B cell (primary cell): ENCODE data around the gene SDR39U1. TPM values are rescaled to one million over a fixed set of nuclear protein-coding genes. Genes with fewer than 3 reads are reported as not detected.

ENCODE experiments used
- ATAC-seq: fragments of 200-7000 bp; cut with Tn5 transposase; one replicate; pipeline ENCODE4 v1.10.0; 2021; ENCODE audit warnings: low read depth, mild to moderate bottlenecking, moderate number of reproducible peaks, moderate library complexity
- CTCF ChIA-PET: fragments of 350-600 bp; sonication (Branson Sonifier 250); formaldehyde crosslinking; loops from one replicate; lab custom pipeline; 2021; ENCODE audit warnings: antibody characterized with exemption, inconsistent platforms; lab: Charles Lee
- POLR2A ChIA-PET: fragments of 350-600 bp; sonication (Branson Sonifier 250); formaldehyde crosslinking; loops from one replicate; lab custom pipeline; 2021; ENCODE audit warnings: antibody characterized with exemption; lab: Charles Lee
- DNase-seq: peaks from one replicate; pipeline ENCODE4 v3.0.0; 2013
- H2AFZ ChIP-seq: 2 replicates; pipeline ENCODE4 v1.6.1; 2012; ENCODE audit warnings: mild to moderate bottlenecking, low read depth, low read length; ENCODE audit not compliant: insufficient read depth, poor library complexity, severe bottlenecking
- H3K27ac ChIP-seq, 2 donors: 1 replicate in 1 of 2; 2 replicates in 1 of 2; pipeline ENCODE4 v1.5.1; 2012 to 2013; ENCODE audit warnings: low read length in 2 of 2, mild to moderate bottlenecking in 2 of 2, moderate library complexity in 1 of 2
- H3K27me3 ChIP-seq, 4 experiments: fragments of 200-600 bp in 1 of 4; sonication (generic) in 1 of 4; replicated peaks in 1 of 4; 1 replicate in 2 of 4; 2 replicates in 2 of 4; pipeline versions ENCODE4 v1.6.1 to v1.7.0; 2013 to 2016; ENCODE audit warnings: low read length in 3 of 4, mild to moderate bottlenecking in 2 of 4, mixed read lengths in 1 of 4, moderate library complexity in 1 of 4; ENCODE audit not compliant: insufficient read depth in 4 of 4, control insufficient read depth in 3 of 4; ENCODE audit errors: control extremely low read depth in 1 of 4
- H3K36me3 ChIP-seq, 2 experiments: replicated peaks in 1 of 2; 1 replicate in 1 of 2; 2 replicates in 1 of 2; pipeline versions ENCODE4 v1.6.1 to v1.7.1; 2013; ENCODE audit warnings: low read length in 1 of 2; ENCODE audit not compliant: insufficient read depth in 2 of 2, control insufficient read depth in 1 of 2; ENCODE audit errors: control extremely low read depth in 1 of 2, extremely low read depth in 1 of 2
- H3K4me1 ChIP-seq, 2 donors: fragments of 200-600 bp in 1 of 2; sonication (generic) in 1 of 2; 1 replicate in 1 of 2; 2 replicates in 1 of 2; pipeline versions ENCODE4 v1.5.1 to v1.6.1; 2013 to 2017; ENCODE audit warnings: low read length in 2 of 2; ENCODE audit not compliant: control insufficient read depth in 2 of 2, insufficient read depth in 2 of 2
- H3K4me2 ChIP-seq: replicated peaks from 2 replicates; pipeline ENCODE3; 2012; ENCODE audit warnings: mild to moderate bottlenecking, low read depth, low read length; ENCODE audit not compliant: poor library complexity, severe bottlenecking
- H3K4me3 ChIP-seq, 5 experiments: fragments of 200-600 bp in 1 of 5; sonication (generic) in 1 of 5; 1 replicate in 3 of 5; 2 replicates in 2 of 5; pipeline versions ENCODE4 v1.5.1 to v1.7.0; 2011 to 2016; ENCODE audit warnings: low read length in 4 of 5, mild to moderate bottlenecking in 4 of 5, low read depth in 2 of 5, control low read depth in 1 of 5, moderate library complexity in 1 of 5; ENCODE audit not compliant: insufficient read depth in 1 of 5; ENCODE audit errors: control extremely low read depth in 1 of 5, extremely low read depth in 1 of 5
- H3K79me2 ChIP-seq: fragments of 200-600 bp; sonication (generic); one replicate; pipeline ENCODE4 v1.6.0; 2016; ENCODE audit warnings: low read length; ENCODE audit not compliant: control insufficient read depth, insufficient read depth
- H3K9ac ChIP-seq: fragments of 200-600 bp; sonication (generic); 2 replicates; pipeline ENCODE4 v1.6.1; 2017; ENCODE audit warnings: mild to moderate bottlenecking, low read length, moderate library complexity
- H3K9me3 ChIP-seq, 3 donors: one replicate each; pipeline versions ENCODE4 v1.6.1 to v1.7.1; 2013; ENCODE audit warnings: low read length in 2 of 3; ENCODE audit not compliant: control insufficient read depth in 2 of 3, insufficient read depth in 1 of 3; ENCODE audit errors: control extremely low read depth in 1 of 3
- H4K20me1 ChIP-seq: 2 replicates; pipeline ENCODE4 v1.6.0; 2012; ENCODE audit warnings: mild to moderate bottlenecking, low read length; ENCODE audit not compliant: insufficient read depth, control insufficient read depth, poor library complexity, severe bottlenecking
- H3K27ac Mint-ChIP-seq: one replicate; pipeline ENCODE4 v1.8.0; 2021; ENCODE audit warnings: mixed read lengths
- H3K27me3 Mint-ChIP-seq: one replicate; pipeline ENCODE4 v1.8.0; 2021; ENCODE audit warnings: mixed read lengths
- H3K4me1 Mint-ChIP-seq: one replicate; pipeline ENCODE4 v1.8.0; 2021; ENCODE audit warnings: mixed read lengths
- H3K4me3 Mint-ChIP-seq: one replicate; pipeline ENCODE4 v1.8.0; 2021; ENCODE audit warnings: mixed read lengths
- H3K9me3 Mint-ChIP-seq: one replicate; pipeline ENCODE4 v1.8.0; 2022; ENCODE audit warnings: mixed read lengths; ENCODE audit not compliant: insufficient read depth
- EZH2 ChIP-seq: IDR thresholded peaks from 2 replicates; pipeline ENCODE4 v1.6.1; 2012; ENCODE audit warnings: borderline replicate concordance, low read depth, mild to moderate bottlenecking, moderate library complexity, low read length; ENCODE audit not compliant: insufficient read depth, poor library complexity, severe bottlenecking
- WGBS: methylation state at CpG from one replicate; pipeline ENCODE4 v1.1.5; 2013; ENCODE audit warnings: missing lambda C conversion rate; ENCODE audit not compliant: insufficient coverage; 5-methylcytosine and 5-hydroxymethylcytosine counted together
- intact Hi-C: fragments of 100-400 bp; cut with micrococcal nuclease; formaldehyde crosslinking; loops from one replicate; pipeline ENCODE4 v1.10.0; 2022
- polyA plus RNA-seq: library from polyadenylated mRNA; depleted of rRNA; stranded (reverse); fragments of >200 nt; gene quantifications from 2 replicates; pipeline ENCODE4 v1.2.3, GENCODE V29; 2012
- total RNA-seq, 2 donors: library from RNA; stranded (reverse); fragments of 120-200 nt in 1 of 2; gene quantifications; 1 replicate in 1 of 2; 2 replicates in 1 of 2; pipeline versions ENCODE4 v1.2.3 to v1.2.4, GENCODE V29; 2013 to 2022
- TF ChIP-seq, protein P1 (sequence below): fragments of 200-600 bp; IDR thresholded peaks from one replicate; pipeline ENCODE4 v1.8.0; 2022; ENCODE audit warnings: antibody characterized with exemption, mild to moderate bottlenecking

Gene SDR39U1
- total and polyA plus RNA-seq, 2 donors (not counting 1 experiment from before 2014, with no cell fraction given): 126 to 247 TPM

DNA sequence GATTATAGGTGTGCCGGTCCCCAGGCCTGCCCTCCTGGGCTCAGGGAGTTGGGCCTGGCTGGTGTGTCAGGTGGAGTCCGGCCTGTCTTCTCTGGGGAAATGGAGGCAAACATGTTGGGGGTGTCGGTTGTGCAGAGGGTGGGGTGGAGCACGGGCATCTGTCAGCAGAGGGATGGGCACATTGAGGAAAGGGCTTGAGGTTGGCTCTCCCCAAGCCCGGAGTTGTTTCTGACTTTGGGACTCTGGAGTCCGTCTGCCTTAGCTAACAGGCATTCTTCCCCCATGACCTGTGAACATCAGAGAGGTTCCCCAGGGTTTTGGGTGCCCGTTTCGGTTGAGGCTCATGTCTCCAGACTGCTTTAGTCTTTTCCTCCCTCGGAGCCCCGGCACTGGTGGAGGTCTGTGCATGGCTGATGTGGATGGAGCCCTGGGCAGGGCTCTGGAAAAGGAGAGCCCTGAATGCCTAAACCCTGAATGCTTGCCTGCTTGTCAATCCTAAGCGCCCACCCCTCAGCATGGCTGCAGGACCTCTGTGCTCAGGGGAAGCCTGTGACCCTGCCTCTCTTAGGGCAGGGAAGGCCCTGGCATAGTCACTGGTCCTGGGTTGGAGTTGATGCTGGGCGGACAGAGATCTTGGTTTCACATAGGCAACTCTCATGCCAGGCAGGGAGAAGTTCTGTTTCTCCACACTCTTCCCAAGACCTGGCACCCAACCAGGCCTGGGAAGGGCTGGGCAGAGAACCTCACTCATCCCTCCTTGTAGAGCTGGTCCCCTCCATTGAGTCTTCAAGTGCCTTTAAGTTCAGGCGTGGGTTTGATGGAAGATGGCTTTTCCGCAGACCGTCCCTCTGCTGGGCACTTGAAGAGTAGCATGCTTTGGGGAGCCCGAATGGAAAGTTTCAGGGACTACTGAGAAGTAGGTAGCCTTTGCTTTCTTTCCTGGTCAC, 30.9 kb downstream of the SDR39U1 start:
- Histone ChIP-seq H3K27me3 (peaks cover 0 to 18% (median 4%) of the 10 kb centered on the region in 4 experiments), H3K4me2 (no peak overlapping the region), H3K4me1 (no peaks in the 10 kb centered on the region), H3K36me3 (no peaks in the 10 kb centered on the region), H3K9ac (no peak overlapping the region), H3K79me2 (no peaks in the 10 kb centered on the region), H3K9me3 (peaks cover 0 to 3% (median 0%) of the 10 kb centered on the region in 3 donors), H4K20me1 (no peaks in the 10 kb centered on the region), H3K27ac (no peak overlapping the region), H2AFZ (peak overlapping the region; percentile 40), H3K4me3 (no peak overlapping the region)
- H3K27ac Mint-ChIP-seq: no peak overlapping the region
- WGBS: 74% methylated on average over 14 of the region's 16 CpGs
- ATAC-seq (peak; percentile 87), DNase-seq (peak; percentile 67)
- H3K27me3 Mint-ChIP-seq: peaks cover 14% of the 10 kb centered on the region
- TF ChIP-seq EZH2: no peak
- TF ChIP-seq, protein P1, sequence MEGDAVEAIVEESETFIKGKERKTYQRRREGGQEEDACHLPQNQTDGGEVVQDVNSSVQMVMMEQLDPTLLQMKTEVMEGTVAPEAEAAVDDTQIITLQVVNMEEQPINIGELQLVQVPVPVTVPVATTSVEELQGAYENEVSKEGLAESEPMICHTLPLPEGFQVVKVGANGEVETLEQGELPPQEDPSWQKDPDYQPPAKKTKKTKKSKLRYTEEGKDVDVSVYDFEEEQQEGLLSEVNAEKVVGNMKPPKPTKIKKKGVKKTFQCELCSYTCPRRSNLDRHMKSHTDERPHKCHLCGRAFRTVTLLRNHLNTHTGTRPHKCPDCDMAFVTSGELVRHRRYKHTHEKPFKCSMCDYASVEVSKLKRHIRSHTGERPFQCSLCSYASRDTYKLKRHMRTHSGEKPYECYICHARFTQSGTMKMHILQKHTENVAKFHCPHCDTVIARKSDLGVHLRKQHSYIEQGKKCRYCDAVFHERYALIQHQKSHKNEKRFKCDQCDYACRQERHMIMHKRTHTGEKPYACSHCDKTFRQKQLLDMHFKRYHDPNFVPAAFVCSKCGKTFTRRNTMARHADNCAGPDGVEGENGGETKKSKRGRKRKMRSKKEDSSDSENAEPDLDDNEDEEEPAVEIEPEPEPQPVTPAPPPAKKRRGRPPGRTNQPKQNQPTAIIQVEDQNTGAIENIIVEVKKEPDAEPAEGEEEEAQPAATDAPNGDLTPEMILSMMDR: peak; percentile 72
- ChIA-PET POLR2A (no interaction called here), CTCF (interaction anchor here (0.6 to 6.0 kb wide), 12 partner anchors 8 to 84 kb away, joined by 3 to 55 read pairs (median 6); partner anchors contain the start of genes CBLN3 and KHNYN)
- no peaks in the 10 kb centered on the region for H3K4me1 Mint-ChIP-seq
- no peak overlapping the region for H3K4me3 Mint-ChIP-seq
- no peaks in the 10 kb centered on the region for H3K9me3 Mint-ChIP-seq
- intact Hi-C loops: loop anchor here (1.0 to 2.0 kb wide), 3 partner anchors 19 to 78 kb away; no protein-coding TSS in a partner anchor
